Epithelial cell of esophagus (primary cell): ENCODE measurements around the gene MED27.

Source experiments
- DNase-seq: peaks from one replicate; pipeline ENCODE4 v3.0.0; 2010; ENCODE audit warnings: low read depth
- H3K4me3 ChIP-seq: 2 replicates; pipeline ENCODE4 v1.5.1; 2011; ENCODE audit warnings: mild to moderate bottlenecking, low read length, control low read depth
- CTCF ChIP-seq: IDR thresholded peaks from 2 replicates; pipeline ENCODE4 v1.5.1; 2011; ENCODE audit warnings: low read depth, mild to moderate bottlenecking, low read length, control low read depth, inconsistent platforms; ENCODE audit not compliant: insufficient read depth; ENCODE audit errors: missing control alignments

MED27 gene

GRCh38 chr9:131992906-131993657 lies 86.6 kb downstream of the MED27 start:
- TF ChIP-seq CTCF = no peak
- no peak for DNase-seq
- H3K4me3 ChIP-seq = no peak overlapping the region

- no peak overlapping the region for H3K4me3 ChIP-seq
- DNase-seq = no peak
- no peak for TF ChIP-seq CTCF
These were observed 92.4 kb downstream of the MED27 start for GRCh38 chr9:131987232-131987631.

GRCh38 chr9:131986576-131986975 lies 93.1 kb downstream of the MED27 start:
- no peak overlapping the region for H3K4me3 ChIP-seq
- DNase-seq = peak; percentile 79
- no peak for TF ChIP-seq CTCF

- TF ChIP-seq CTCF = no peak
- peak; percentile 74 for DNase-seq
- H3K4me3 ChIP-seq = no peak overlapping the region
These were observed 93.6 kb downstream of the MED27 start for GRCh38 chr9:131986089-131986488.

- no peak for DNase-seq
- TF ChIP-seq CTCF = no peak
- no peak overlapping the region for H3K4me3 ChIP-seq
These were observed 95.1 kb downstream of the MED27 start for GRCh38 chr9:131984564-131984963.

DNA sequence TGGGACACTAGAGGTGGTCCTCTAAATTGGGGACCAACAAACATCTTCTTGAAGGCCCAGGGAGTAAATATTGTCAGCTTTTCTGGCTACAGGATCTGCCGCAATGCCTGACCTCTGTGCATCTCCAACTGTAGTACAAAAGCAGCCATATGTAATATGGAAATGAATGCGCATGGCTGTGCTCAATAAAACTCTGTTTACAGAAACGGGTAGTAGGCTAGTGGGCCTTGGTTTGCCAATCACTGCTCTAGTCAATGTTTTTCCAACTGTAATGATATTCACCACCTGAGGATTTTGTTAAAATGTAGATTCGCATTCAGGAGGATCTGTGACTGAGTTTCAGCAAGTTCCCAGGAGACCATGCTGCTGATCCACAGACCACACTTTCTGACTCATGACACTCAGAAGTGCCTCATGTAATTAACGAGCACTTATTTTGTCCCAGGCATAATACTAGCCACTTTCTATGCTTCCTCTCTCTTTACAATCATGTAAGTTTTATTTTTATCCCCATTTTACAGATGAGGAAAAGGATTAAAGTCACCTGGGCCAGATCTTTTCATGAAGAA lies 96.9 kb downstream of the MED27 start:
- no peak for TF ChIP-seq CTCF
- no peak for DNase-seq
- H3K4me3 ChIP-seq = no peak overlapping the region

GRCh38 chr9:131982102-131982501 lies 97.6 kb downstream of the MED27 start:
- H3K4me3 ChIP-seq = no peak overlapping the region
- no peak for TF ChIP-seq CTCF
- DNase-seq = no peak
